NCI-H1436 treated with DMSO at 0.1 percent for 48 hours (cell line): ENCODE data around the gene RCL1.
"Not testable (repeated sequence)": the region's sequence is repeated elsewhere in the genome, so short reads cannot be mapped to it uniquely, and the experiment has no call there.

Experiments
- DNase-seq: peaks from one replicate; lab custom pipeline; 2025; lab: John Stamatoyannopoulos, UW

The RCL1 gene

GRCh38 chr9:4792572-4793458 lies at the start of gene RCL1:
Gene RCL1, plus strand, starts transcription at chr9:4792944. Its CDS starts 148 bp downstream, at chr9:4793092.
- peak; percentile 60 for DNase-seq

GRCh38 chr9:4743131-4743875 lies 49.4 kb upstream of the RCL1 start:
- DNase-seq: no peak

GRCh38 chr9:4746278-4747030 lies 46.3 kb upstream of the RCL1 start:
- DNase-seq: no peak

GRCh38 chr9:4748612-4749011 lies 44.1 kb upstream of the RCL1 start:
- DNase-seq: no peak

- DNase-seq: no peak
These were observed 42.6 kb upstream of the RCL1 start for GRCh38 chr9:4750023-4750673.

GRCh38 chr9:4754530-4754929 lies 38.2 kb upstream of the RCL1 start:
- not testable (repeated sequence) for DNase-seq

GRCh38 chr9:4755026-4755609 lies 37.6 kb upstream of the RCL1 start:
- DNase-seq: no peak

GRCh38 chr9:4756420-4756819 lies 36.3 kb upstream of the RCL1 start:
- no peak for DNase-seq

GRCh38 chr9:4760122-4760521 lies 32.6 kb upstream of the RCL1 start:
- no peak for DNase-seq

- peak; percentile 43 for DNase-seq
These were observed 30.4 kb upstream of the RCL1 start for GRCh38 chr9:4762108-4762885.

GRCh38 chr9:4762886-4763541 lies 29.7 kb upstream of the RCL1 start:
- DNase-seq: no peak

- no peak for DNase-seq
These were observed 28.7 kb upstream of the RCL1 start for GRCh38 chr9:4764033-4764432.

- DNase-seq: no peak
These were observed 24.1 kb upstream of the RCL1 start for GRCh38 chr9:4768681-4769080.

- DNase-seq: no peak
These were observed 23.2 kb upstream of the RCL1 start for GRCh38 chr9:4769321-4770080.

GRCh38 chr9:4771788-4772187 lies 21.0 kb upstream of the RCL1 start:
- no peak for DNase-seq

GRCh38 chr9:4774209-4774608 lies 18.5 kb upstream of the RCL1 start:
- no peak for DNase-seq

- not testable (repeated sequence) for DNase-seq
These were observed 17.8 kb upstream of the RCL1 start for GRCh38 chr9:4774958-4775357.

GRCh38 chr9:4780651-4781050 lies 12.1 kb upstream of the RCL1 start:
- no peak for DNase-seq

GRCh38 chr9:4781408-4781807 lies 11.3 kb upstream of the RCL1 start:
- no peak for DNase-seq
